NCI-H774 (cell line): ENCODE data around the gene GPC3.
A peak's percentile ranks its signal among the peaks of the same experiment; 100 is the strongest.

ENCODE experiments used
- DNase-seq: peaks from one replicate; lab custom pipeline; 2025; lab: John Stamatoyannopoulos, UW

Gene GPC3

DNA sequence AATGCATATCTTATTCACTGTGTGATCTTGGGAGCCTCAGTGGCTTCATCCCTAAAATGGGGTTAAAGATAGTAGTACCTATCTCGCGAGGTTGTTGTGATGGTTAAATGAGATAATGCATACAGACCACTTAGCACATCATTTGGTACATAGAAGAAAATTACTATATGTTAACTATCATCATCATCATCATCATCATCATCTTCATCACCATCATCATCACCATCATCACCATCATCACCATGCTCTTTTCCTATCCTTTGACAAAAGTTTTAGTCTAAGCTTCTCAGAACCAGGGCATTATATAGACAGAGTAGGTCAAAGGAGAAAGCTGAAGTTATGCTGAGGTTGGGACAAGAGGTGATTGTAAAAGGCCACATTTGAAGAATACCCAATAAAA lies 145.0 kb downstream of the GPC3 start:
- no peak for DNase-seq

DNA sequence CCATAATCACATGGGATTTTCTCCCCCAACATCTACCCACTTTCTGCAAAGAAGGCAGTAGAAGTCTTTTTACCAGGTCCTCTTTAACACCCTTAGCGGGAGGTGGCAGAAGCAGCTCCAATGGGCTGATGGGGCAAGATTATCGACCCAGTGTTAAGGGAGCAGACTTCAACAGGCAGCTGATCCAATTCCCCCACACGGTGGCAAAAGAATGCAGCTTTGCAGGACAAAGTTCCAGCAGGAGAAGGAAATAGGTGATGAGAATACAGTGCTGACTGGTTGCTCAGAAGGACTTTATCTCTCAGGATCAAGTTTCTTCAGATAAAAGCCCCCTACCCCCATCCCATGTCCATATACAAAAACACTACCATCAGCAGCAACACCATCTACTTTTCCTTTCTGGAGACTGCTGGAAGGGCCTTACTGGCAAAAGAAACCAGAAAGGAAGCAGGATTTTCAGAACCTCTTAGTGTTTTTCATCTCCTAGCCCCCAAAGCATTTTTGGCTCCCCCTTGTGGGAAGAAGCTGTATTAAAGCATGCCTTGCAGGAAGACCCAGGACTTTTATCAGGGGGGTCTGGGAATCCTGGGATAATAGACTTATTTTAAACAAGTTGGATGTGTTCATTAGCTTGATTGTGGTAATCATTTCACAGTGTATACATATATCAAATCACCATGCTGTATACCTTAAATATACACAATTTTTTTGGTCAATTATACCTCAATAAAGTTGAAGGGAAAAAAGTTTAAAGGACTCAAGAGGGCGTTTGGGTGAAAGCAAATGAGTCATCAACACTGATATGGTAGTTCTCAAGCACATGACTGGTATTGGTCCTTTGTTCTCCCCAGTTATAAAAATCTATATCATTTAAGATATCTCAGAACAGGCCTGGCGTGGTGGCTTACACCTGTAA lies 146.4 kb downstream of the GPC3 start:
- DNase-seq = no peak

DNA sequence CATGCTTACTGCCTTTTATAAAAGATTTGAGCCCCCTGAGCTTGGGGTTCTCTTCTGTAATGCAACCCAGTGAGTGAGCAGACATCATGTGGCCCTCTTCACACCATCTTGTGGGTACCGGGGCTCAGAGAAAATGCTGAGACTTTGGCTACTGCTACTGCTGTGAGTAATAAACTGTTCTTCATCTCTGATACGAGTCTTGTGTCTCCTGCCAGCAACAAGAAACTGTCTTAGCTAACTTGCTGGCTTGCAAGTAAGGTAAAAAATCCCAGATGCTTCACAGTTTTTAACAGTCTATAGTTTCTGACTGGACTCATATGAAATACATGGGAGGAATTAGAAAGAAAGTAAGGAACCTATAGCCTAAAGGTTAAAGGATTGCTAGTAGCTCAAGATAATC lies 148.3 kb downstream of the GPC3 start:
- no peak for DNase-seq

DNA sequence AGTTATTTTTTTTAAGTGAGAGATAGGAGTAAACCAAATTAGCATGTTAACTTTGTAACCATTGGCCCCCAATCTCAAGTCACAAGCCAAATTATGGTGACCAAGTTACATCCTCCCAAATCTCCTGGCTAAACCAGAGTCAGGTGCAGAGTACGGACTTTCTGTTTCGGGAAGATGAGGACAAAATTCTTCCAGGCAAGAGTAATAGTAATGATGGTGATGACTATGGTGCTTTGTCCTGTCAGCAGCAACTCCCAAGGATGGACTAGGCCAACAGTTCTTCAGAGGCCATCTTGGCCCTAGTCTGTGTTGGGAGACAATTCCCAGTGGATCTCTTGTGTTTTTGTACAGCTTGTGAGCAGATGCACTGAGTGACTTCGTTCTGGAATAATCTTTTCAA lies 148.8 kb downstream of the GPC3 start:
- no peak for DNase-seq

DNA sequence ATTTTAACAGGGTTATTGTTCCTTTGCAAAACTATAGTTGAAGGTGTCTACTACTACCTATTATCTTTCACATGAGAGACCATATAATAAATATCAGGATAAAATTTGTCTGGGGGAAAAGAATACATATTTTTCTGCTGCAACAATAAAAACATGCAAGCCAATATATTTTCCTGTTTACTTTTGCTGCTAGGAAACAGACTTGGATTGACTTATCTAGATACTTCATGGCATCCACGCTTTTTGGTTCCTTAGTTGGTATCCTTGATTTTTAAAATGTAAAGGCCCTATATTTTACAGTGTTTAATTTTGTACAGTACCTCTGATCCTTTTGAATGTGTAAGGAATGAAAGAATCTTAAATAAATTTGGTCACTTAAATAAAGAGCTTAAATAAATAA lies 150.6 kb downstream of the GPC3 start:
- DNase-seq = no peak

DNA sequence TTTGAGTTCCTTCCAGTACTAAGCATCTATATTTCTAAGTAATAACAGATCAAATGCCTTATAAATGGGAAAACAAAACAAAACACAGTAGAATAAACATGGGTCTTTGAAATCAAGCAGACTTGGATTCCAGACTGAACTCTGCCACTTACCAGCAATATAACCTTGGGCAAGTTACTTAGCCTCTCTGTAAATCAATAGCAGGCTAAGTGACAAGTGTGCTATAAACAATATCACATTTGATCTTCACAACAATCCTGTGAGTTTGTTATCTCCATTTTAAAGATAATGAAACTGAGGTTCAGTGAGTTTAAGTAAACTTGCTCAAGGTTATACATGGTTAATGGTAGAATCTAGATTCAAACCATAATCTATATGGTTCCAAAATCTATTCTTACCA lies 165.8 kb downstream of the GPC3 start:
- no peak for DNase-seq

DNA sequence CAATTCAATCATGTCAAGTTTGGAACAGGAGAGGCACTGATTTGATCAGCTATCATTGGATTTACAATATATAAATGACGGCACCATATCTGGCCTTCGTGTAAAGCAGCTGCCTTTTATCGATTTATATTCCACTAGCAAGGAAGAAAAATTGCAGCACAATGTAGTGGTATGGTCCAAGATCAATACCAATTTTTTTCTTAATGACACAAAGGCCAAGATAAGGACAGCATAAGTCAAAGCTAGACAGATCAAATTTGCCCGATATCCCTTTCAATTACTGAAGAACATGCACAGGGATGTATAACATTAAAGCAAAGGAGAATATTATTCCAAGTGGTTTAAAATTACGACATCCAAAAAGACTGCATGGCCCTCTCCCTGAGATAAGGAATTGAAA lies 167.4 kb downstream of the GPC3 start:
- DNase-seq = no peak

DNA sequence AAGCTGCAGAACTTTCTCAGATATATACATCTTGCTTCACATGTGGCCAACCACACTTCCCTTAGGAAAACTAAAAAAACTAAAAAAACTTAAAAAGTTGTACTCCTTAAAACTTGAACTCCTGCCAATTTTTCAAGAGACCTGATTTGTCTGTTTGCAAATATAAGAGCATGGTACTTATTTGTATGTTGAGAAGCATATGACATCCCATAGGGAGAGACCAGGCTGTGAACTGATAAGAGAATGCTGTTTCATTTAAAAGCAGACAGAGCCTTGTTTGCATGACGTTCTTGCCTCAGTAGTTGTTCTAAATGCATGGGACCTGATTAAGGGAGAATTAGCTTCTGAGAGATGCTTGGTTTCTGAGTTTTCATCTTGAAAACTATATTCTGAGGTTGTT lies 169.9 kb downstream of the GPC3 start:
- DNase-seq = no peak

DNA sequence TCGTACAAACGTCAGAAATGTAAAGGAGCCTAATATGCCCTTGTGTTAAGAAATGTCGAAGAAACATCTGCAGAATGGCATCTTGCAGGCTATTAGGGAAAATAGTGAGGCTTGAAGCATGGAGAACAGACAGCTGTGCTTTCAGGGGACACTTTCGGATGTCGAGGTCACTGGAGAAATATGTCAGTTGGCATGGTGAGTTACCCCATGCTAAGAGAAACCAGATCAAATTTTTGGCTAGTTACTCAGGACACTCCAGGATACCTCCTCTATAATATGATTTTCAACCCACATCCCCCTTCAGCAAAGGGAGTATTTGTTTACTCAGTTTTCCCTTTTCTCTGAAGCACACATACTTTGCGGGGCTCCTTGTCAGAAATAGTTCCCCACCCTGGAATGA lies 171.4 kb downstream of the GPC3 start:
- DNase-seq = no peak

DNA sequence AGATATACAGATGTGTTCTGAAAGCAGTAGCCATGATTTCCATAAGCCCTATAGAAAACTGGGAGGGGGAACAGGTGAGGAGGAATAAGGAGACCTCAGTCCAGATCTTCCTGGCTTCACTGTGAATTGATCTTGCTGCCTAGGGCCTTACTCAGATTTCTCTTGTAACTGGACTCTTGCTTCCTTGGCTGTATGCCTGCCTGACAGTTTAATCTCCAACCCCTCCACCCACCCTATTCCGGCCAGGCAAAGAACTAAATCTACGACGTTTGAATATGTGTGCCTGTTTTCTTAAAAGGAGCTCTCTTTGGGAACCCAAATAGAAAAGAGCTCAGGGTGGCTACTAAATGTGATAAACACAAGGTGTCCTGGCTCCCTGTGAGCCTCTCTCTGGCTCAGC lies 173.0 kb downstream of the GPC3 start:
- no peak for DNase-seq

DNA sequence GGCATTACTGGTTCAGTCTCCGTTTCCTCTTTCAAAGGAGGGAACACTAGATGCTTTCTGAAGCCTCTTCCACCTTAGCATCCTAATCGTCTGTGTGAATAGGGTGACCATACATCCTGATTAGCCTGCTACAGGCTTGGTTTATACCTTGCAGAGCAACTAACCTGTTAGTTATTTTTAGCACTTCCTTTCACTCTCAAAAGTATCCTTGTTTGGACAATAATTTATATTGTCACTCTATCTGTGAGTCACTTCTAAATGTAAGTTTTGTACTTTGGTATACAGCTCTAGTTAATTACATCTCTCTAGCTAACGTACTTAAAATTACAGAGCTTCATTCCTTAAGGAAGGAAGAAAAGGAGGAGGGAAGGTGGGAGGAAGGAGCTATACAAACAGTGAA lies 174.5 kb downstream of the GPC3 start:
- DNase-seq = no peak

DNA sequence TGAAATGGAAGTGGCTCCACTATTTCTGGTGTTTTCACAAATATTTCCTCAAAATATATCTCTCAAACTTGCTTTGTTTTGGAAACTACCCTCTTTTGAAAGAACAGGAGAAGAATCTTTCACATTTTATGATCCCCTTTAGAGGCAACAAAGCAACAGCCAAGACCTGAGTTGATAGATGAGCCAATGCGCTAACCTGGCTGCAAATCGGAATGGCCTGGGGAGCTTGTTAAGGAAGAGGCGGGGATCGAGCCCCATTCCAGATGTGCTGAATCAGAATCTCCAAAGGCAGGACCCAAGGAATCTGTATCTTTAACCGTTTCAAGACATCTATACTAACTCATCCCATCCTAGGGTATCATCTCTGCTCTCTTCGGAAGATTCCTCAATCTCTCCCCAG lies 181.3 kb downstream of the GPC3 start:
- no peak for DNase-seq

DNA sequence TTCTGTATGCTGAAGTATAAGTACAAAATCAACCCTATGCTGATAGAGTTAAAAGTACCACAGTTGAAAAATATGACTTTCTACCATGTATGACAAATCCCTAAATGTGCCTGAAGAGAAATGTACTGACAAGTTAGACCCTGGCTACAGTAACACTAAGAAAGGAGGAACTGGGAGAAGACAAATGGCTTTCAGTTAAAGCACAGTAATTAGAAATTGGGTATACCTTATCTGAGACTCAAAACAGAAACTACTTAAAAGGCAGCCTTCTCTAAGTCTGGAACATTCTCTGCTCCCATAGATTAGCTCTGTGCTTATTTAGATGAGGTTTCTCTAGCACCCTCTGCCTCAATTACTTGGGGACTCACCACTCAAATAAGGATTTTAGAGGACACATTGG lies 189.1 kb downstream of the GPC3 start:
- DNase-seq = no peak

DNA sequence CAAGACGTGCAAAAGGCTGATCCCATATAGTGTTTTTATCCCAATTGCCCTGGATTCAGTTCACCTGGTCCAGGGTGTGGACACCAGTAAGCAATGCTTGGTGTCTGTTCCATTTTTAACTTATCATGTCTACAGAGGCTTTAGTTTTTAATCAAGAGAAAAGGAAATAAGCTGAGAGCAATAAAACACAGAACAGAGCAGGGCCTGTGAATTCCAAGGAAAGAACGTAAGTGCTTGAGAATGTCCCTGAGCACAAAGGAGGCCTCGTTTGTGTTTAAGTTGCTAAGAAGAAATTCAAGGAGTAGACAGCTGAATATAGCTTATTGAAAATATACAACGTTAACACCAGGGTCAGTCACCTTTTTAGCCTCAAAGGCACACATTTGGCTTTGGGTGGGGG lies 191.3 kb downstream of the GPC3 start:
- no peak for DNase-seq

DNA sequence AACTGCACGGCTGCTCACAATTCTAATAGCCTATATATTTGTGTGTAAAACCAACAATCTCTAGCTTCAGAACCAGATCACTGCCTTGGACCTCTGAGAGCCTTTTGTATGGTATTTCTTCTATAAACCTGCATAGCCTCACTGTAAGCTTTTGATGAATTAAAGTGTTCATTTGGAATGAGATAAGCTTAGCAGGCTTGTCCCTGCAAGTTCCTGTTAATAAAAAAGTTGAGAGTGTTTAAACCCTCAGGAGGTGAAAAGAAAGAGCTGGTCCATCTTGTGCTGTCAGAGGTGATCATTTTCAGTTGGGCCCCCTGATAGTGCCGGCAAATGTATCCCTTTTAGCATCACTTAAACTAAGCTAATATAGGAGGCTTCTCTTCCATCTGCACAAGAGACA lies 191.8 kb downstream of the GPC3 start:
- no peak for DNase-seq

DNA sequence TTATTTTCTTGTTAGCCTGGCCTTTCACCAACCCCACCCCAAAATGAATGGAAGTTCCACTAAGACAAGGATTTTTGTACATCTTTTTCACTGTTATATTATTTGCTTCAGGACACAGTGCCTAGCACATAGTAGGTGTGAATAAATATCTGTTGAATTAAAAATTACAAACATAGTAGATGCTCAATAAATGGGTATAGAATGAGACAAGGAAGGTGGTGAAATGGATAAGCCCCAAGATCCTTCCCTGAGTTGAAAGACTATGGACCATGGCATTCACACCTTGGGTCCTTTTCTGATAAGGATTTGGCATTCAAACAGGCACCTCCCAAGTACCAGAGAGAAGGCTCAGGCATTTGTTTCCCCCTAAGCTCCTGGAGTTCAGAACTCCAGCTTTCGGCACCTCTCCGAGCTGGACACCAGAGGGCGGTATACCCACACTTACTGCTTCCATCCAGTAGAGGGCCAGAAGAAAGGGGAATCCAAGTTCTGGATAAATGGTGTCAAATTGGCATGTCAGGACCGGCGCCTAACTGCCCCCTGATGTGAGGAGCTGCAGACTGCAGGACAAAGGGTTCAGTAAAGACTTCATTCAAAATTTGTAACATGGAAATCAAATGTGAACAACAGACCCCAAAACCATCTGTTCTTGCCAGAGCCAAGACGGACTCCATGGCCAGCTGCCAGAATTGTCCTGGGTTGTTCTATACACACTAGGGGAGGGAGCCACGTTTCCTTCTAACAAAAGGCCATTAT lies 193.0 kb downstream of the GPC3 start:
- peak; percentile 78 for DNase-seq

DNA sequence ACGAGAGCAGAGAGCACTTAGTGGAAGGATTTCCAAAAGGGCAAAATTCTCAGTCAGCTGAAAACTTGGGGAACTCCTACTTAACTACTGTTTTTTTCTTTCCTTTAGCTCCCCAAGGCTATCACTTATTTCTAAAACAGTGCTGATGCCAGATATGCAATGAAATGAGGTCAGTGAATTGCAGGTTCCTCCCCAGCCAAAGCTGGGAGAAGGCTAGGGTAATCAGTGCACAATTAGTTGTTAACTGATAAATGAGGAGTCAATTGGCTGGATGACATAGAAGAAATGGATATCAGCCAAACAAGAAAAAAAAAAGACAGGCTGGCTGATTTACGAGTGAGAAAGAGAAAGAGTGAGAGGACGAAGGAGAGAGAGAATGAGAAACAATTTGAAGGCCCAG lies 195.6 kb downstream of the GPC3 start:
- DNase-seq = no peak

DNA sequence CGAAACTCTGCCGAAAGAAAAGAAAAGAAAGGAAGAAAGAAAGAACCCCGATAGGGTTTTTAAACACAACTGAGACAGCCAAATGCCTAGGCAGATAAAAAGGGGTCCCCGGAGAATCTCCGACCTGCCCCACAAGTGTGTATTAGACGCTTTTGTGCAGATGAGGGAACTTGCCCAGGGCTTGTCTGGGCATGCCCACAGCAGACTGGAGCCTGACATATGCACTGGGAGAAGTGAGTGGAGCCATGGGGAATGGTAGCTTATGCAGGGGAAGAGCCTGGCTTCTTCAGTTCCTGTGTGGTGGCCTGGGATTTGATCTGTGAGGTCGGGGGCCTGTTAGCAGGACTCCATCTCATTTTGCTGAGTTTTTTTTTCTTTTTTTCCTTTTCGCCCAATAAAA lies 199.0 kb downstream of the GPC3 start:
- no peak for DNase-seq

DNA sequence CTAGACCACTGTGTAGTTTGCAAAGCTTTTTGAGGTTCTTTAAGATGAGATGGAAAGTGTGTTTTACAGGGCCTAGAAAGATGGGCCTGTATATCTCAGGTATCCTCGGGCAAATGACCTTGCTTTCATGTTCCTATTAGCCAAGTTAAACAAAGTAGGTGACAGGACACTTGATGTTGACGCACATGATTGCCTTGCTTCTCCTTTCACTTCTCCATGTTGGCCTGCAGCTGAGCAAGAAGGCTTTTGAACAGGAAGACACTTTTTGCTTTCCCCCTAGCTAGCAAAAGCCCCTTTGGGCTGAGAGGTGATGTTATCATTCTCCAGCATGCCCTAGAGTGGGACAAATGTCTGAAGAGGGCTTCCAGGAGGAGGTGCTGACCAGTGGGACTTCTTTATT lies 202.1 kb downstream of the GPC3 start:
- no peak for DNase-seq

DNA sequence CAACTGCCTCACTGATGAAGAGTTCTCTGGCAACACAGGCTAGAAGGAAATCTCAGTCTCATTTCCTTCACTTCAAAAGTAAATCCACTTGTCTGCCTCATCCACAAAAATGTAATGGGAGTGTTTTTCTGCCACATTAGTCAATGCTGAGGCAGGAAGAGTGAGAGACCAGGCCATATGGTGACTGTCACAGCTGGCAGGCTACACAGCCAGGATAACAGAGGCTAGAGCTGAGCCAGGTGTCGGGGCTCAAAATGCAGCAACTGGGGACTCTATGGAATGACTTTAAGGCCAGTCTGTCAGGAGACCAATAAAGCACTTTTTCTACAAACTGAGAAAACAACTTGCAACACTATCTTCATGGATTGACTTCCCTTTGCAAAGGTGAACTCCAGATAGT lies 204.2 kb downstream of the GPC3 start:
- DNase-seq = no peak

DNA sequence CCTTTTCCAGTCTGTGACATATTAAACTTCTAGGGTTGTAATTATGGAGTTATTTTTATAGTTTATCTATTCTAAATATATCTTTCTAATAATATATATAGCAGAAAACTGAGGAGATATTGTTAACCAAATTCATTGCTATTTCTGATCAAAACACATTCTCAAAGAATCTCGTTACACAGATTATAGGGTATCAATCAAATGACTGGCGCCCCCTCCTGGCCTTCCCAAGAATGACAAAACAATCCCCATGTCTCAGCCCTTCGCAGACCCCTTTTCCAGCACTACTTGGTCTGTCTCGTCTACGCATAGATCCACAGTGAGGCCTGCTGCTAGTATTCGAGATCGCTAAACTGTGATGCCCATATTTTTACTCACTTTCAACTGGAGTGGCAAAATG lies 209.3 kb downstream of the GPC3 start:
- DNase-seq = no peak

DNA sequence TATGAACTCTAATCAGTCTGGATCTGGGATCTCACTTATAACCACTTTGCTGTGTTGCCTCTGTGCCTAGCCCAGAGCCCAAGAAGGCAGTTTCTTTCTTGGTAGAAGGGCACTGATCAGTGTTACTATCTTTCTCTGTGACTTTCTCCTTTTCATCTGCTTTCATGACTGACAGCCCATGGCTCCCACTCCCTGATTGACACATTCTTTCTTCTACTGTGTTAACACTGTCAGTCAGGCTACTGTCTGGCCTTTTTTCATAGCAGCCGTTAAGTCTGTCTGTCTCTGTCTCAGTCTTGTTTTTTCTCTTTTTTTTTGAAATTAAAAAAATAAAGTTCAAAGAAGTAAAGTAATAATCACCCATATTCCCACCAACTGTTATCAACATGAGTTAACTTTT lies 210.6 kb downstream of the GPC3 start:
- DNase-seq = no peak

DNA sequence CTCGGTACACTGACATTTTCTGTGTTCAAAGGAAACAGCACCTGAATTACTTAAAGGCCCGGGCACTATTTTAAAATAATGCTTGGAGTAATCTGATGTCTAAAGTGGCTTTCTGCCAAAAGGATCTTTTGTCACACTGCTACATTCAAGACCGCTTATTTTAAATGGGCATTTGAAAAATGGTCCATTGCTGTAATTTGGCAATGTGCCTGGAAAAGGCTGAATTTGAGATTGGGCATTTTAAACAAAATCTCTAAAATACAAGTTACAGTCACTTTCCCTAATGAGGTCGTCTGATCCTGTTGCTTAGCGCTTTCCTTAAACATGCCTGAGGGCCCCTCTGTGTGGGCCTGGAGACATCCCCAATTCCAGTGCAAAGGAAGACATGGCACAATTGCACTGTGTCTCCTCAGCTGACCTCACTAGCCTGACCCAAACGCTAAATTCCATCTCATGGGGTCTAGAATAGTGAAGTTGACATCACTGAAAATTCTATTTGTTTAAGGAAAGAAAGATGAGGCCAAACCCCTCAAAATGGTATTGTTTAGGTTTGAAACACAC lies 214.2 kb downstream of the GPC3 start:
- no peak for DNase-seq
